BLaER1 treated with 17β-estradiol and CSF1 and Interleukin-3, amounts not matched to agents 10 nM and 100 nM (cell line): ENCODE results near the gene KCNK15.

Source experiments
- H3K27ac ChIP-seq, 11 experiments: shearing (Covaris generic); formaldehyde crosslinking; 2 replicates each; pipeline ENCODE4 v1.8.1; 2022
- H3K27me3 ChIP-seq, 11 experiments: shearing (Covaris generic); formaldehyde crosslinking; 2 replicates each; pipeline ENCODE4 v1.8.1; 2022
- H3K36me3 ChIP-seq, 11 experiments: shearing (Covaris generic); formaldehyde crosslinking; 2 replicates each; pipeline ENCODE4 v1.8.1; 2022
- H3K4me1 ChIP-seq, 10 experiments: shearing (Covaris generic); formaldehyde crosslinking; 2 replicates each; pipeline ENCODE4 v1.8.1; 2022
- H3K4me2 ChIP-seq, 11 experiments: shearing (Covaris generic); formaldehyde crosslinking; 2 replicates each; pipeline ENCODE4 v1.8.1; 2022
- H3K4me3 ChIP-seq, 10 experiments: shearing (Covaris generic); formaldehyde crosslinking; 2 replicates each; pipeline ENCODE4 v1.8.1; 2022
- H3K9ac ChIP-seq, 11 experiments: shearing (Covaris generic); formaldehyde crosslinking; 2 replicates each; pipeline ENCODE4 v1.8.1; 2022
- H3K9me3 ChIP-seq, 11 experiments: shearing (Covaris generic); formaldehyde crosslinking; replicated peaks in 1 of 11; 2 replicates each; pipeline ENCODE4 v1.8.1; 2022
- H4K20me1 ChIP-seq, 11 experiments: shearing (Covaris generic); formaldehyde crosslinking; 2 replicates each; pipeline ENCODE4 v1.8.1; 2022
- Cebpa-rat ChIP-seq, 11 experiments: shearing (Covaris generic); IDR thresholded peaks; 2 replicates each; pipeline ENCODE4 v1.8.1; 2022

The KCNK15 gene

DNA sequence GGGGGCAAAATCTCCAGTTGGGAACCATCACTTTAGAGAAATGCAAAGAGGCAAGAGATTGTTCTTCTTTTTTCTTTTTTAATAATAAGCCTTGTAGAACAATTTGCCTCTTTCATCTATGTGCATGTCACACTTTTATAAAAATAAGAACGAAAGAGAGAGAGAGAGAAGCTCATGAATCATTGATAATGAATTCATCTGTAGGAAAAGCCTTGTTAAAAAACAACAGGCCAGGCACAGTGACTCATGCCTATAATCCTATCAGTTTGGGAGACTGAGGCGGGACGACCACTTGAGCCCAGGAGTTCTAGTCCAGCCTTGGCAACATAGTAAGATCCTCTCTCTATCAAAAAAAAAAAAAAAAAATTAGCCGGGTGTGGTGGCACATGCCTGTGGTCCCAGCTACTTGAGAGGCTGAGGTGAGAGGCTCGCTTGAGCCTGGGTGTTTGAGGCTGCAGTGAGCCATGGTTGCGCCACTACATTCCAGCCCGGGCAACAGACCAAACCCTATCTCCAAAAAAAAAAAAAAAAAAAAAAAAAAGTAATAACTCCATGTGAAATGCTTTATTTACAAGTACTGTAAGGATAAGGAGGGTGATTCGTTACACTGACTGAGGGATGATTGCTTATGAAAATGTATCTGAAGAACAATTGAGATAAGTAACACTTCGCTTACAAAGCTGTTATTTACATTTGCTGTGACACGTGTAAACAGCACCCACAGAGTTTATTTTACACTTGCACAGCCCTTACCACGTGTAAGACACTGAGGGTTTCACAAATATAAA lies 24.5 kb upstream of the KCNK15 start:
- no peak overlapping the region for H3K4me3 ChIP-seq
- peaks cover 0 to 34% (median 21%) of the 10 kb centered on the region in 10 experiments; a peak in 16 of 20 replicates for H3K4me1 ChIP-seq
- H3K36me3 ChIP-seq: no peaks in the 10 kb centered on the region
- no peaks in the 10 kb centered on the region for H3K9me3 ChIP-seq
- peak overlapping the region in 7 of 11 experiments; percentile 6 to 53 (median 37); a peak in 10 of 22 replicates for H3K4me2 ChIP-seq
- TF ChIP-seq Cebpa-rat (IDR thresholded peaks at IDR 0.05): no peak
- no peak overlapping the region for H3K27ac ChIP-seq
- H3K9ac ChIP-seq: no peak overlapping the region
- H3K27me3 ChIP-seq: no peaks in the 10 kb centered on the region
- no peaks in the 10 kb centered on the region; a peak in 1 of 22 replicates for H4K20me1 ChIP-seq

DNA sequence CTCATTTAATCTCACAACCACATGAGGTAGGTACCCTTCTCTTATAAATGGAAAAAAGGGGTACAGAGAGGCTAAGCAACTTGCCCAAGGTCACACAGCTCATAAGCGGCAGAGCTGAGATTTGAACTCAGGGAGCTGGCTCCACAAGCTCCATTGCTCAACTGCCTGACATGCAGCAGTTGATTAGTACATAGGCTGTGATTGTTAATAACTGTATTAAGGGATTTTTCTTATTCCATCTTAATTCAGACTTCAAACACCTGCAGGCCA lies 23.9 kb upstream of the KCNK15 start:
- Histone ChIP-seq H3K36me3 (no peaks in the 10 kb centered on the region), H4K20me1 (no peaks in the 10 kb centered on the region; a peak in 1 of 22 replicates), H3K27ac (no peak overlapping the region), H3K4me3 (no peak overlapping the region), H3K4me2 (no peak overlapping the region), H3K4me1 (peaks cover 0 to 34% (median 21%) of the 10 kb centered on the region in 10 experiments; a peak in 16 of 20 replicates), H3K27me3 (no peaks in the 10 kb centered on the region), H3K9me3 (no peaks in the 10 kb centered on the region), H3K9ac (no peak overlapping the region)
- TF ChIP-seq Cebpa-rat (IDR thresholded peaks at IDR 0.05): no peak

DNA sequence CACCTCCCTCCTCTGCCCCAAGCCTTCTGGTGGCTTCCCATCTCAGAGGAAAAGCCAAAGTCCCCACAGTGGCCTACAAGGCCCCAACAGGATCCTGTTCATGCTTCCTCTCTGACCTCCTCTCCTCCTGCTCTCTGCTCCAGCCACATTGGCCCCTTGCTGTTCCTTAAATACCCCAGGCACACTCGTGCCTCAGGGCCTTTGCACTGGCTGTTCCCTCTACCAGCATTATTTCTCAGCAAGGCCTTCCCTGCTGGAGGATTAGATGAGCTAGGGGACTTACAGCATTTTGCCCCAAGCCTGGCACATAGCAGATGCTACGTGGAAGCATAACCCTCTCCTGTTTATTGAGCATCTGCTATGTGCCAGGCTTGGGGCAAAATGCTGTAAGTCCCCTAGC lies 22.7 kb upstream of the KCNK15 start:
- H3K4me2 ChIP-seq: peak overlapping the region in 7 of 11 experiments; percentile 40 to 59 (median 55); a peak in 8 of 22 replicates
- no peaks in the 10 kb centered on the region; a peak in 1 of 22 replicates for H4K20me1 ChIP-seq
- no peak overlapping the region for H3K4me3 ChIP-seq
- H3K27me3 ChIP-seq: no peaks in the 10 kb centered on the region
- peak overlapping the region in 4 of 11 experiments; percentile 16 to 51 (median 50); a peak in 3 of 22 replicates for H3K27ac ChIP-seq
- no peaks in the 10 kb centered on the region for H3K9me3 ChIP-seq
- no peak for TF ChIP-seq Cebpa-rat (IDR thresholded peaks at IDR 0.05)
- H3K9ac ChIP-seq: peak overlapping the region in 1 of 11 experiments; percentile 5; a peak in 1 of 22 replicates
- no peaks in the 10 kb centered on the region for H3K36me3 ChIP-seq
- H3K4me1 ChIP-seq: peaks cover 0 to 34% (median 21%) of the 10 kb centered on the region in 10 experiments; a peak in 16 of 20 replicates

DNA sequence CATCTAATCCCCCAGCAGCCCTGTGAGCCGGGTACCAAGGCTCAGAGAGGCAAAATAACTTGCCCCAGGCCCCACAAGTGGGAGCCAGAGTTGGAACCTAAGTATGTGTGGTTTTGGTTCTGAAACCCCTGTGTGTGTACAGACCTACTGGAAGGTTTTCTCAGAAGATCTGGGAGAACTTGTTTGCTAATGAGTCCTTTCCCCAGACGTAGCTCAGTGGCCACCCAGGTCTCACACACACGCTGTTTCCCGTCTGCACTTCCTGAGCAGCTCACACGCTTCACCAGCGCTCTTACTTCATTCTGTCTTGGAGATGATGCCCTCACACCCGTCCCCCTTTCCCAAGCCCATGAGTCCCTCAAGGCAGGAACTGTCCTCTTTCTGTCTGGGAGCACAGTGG lies 22.3 kb upstream of the KCNK15 start:
- Histone ChIP-seq H3K27me3 (no peaks in the 10 kb centered on the region), H3K4me3 (no peak overlapping the region), H3K9me3 (no peaks in the 10 kb centered on the region), H3K36me3 (no peaks in the 10 kb centered on the region), H3K9ac (peak overlapping the region in 4 of 11 experiments; percentile 3 to 31 (median 4); a peak in 1 of 22 replicates), H3K27ac (peak overlapping the region in 4 of 11 experiments; percentile 16 to 51 (median 50); a peak in 4 of 22 replicates), H3K4me1 (peaks cover 0 to 34% (median 21%) of the 10 kb centered on the region in 10 experiments; a peak in 16 of 20 replicates), H4K20me1 (no peaks in the 10 kb centered on the region; a peak in 1 of 22 replicates), H3K4me2 (peak overlapping the region in 10 of 11 experiments; percentile 1 to 59 (median 55); a peak in 19 of 22 replicates)
- peak in 2 of 11 experiments; percentile 15 to 59; a peak in 1 of 22 replicates for TF ChIP-seq Cebpa-rat (IDR thresholded peaks at IDR 0.05)

DNA sequence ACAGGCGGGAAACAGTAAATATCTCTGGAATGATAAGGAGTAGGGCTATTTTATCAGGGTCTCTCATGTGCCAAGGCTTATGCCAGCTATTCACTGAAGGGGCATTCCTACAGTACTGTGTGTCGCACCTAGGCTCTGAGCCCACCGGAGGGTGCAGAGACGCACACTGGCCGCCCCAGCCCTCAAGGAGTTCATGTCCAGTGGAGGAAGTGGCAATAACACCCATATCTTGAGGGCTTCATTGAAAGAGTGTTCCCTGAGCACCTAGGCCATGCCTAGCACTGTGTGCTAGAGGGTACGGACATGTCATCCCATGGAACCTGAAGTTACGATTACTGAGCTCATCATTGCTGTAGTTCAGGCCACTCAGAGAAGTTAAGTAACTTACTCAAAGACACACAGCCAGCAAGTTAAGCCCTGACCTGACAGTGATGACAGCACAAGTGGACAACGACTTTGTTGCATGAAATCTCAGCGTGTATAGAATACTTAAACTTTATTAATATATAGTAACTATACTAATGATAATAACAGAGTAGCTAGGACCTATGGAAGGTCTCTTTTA lies 21.8 kb upstream of the KCNK15 start:
- 0 out of 22 replicates have a peak, but pooled peaks of 1 of the 11 experiments have one; percentile 2 for TF ChIP-seq Cebpa-rat (IDR thresholded peaks at IDR 0.05)

DNA sequence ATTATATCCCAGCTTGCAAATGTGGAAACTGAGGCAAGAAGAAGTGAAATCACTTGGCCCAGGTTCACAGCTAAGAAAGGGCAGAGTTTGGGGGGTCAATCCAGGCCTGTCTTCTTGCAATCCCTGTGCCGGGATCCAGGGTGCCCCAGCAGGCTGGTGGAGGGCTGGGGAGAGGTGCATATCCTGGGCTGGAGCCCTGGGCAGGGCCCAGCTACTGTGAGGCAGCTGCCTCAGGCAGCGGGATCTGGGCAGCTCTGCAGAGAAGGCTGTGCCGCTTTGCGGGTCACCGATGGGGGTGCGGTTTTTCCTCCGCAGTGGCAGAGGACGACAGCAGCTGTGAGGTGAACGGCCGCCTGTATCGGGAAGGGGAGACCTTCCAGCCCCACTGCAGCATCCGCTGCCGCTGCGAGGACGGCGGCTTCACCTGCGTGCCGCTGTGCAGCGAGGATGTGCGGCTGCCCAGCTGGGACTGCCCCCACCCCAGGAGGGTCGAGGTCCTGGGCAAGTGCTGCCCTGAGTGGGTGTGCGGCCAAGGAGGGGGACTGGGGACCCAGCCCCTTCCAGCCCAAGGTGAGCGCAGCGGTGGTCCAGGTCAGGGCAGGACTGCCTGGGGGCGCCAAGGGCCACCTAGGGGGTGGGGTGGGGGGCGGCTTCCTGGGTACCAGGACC lies 21.1 kb upstream of the KCNK15 start:
- H3K4me2 ChIP-seq: no peak overlapping the region
- no peaks in the 10 kb centered on the region for H3K36me3 ChIP-seq
- TF ChIP-seq Cebpa-rat (IDR thresholded peaks at IDR 0.05): no peak
- peaks cover 0 to 34% (median 21%) of the 10 kb centered on the region in 10 experiments; a peak in 17 of 20 replicates for H3K4me1 ChIP-seq
- H3K4me3 ChIP-seq: no peak overlapping the region
- H3K9me3 ChIP-seq: no peaks in the 10 kb centered on the region
- H4K20me1 ChIP-seq: no peaks in the 10 kb centered on the region; a peak in 1 of 22 replicates
- H3K9ac ChIP-seq: no peak overlapping the region
- no peak overlapping the region for H3K27ac ChIP-seq
- no peaks in the 10 kb centered on the region for H3K27me3 ChIP-seq

More for the DNA sequence above, 21.8 kb upstream of the KCNK15 start:
- Histone ChIP-seq H3K4me2 (peak overlapping the region in 10 of 11 experiments; percentile 1 to 59 (median 55); a peak in 19 of 22 replicates), H3K36me3 (no peaks in the 10 kb centered on the region), H3K4me1 (peaks cover 0 to 34% (median 21%) of the 10 kb centered on the region in 10 experiments; a peak in 17 of 20 replicates), H4K20me1 (no peaks in the 10 kb centered on the region; a peak in 1 of 22 replicates), H3K27me3 (no peaks in the 10 kb centered on the region), H3K9ac (peak overlapping the region in 3 of 11 experiments; percentile 3 to 31 (median 4); a peak in 1 of 22 replicates), H3K9me3 (no peaks in the 10 kb centered on the region), H3K27ac (peak overlapping the region in 3 of 11 experiments; percentile 15 to 50 (median 49); a peak in 5 of 22 replicates), H3K4me3 (no peak overlapping the region)

DNA sequence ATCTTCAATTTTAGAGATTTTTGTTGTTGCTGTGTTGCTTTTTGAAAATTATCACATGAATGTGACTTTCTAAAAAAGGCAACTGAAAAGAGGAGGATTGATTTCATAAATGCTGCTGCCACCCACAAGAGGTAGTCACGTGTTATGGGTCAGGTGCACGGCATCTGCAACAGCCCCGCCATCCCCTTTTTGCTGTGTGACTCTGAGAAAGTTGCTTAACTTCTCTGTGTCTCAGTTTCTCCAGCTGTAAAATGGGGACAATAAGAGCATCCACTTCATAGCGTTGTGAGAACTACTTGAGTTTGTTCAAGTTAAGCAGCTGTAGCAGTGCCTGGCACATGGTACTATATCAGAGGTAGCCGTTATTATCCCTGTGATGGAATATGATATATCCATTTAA lies 19.8 kb upstream of the KCNK15 start:
- H3K27ac ChIP-seq: no peak overlapping the region
- H3K4me3 ChIP-seq: no peak overlapping the region
- H3K4me2 ChIP-seq: no peak overlapping the region
- peaks cover 0 to 24% (median 15%) of the 10 kb centered on the region in 10 experiments; a peak in 17 of 20 replicates for H3K4me1 ChIP-seq
- H3K36me3 ChIP-seq: no peaks in the 10 kb centered on the region
- no peak for TF ChIP-seq Cebpa-rat (IDR thresholded peaks at IDR 0.05)
- H3K9ac ChIP-seq: no peak overlapping the region
- H4K20me1 ChIP-seq: no peaks in the 10 kb centered on the region; a peak in 1 of 22 replicates
- H3K9me3 ChIP-seq: no peaks in the 10 kb centered on the region
- no peaks in the 10 kb centered on the region for H3K27me3 ChIP-seq

DNA sequence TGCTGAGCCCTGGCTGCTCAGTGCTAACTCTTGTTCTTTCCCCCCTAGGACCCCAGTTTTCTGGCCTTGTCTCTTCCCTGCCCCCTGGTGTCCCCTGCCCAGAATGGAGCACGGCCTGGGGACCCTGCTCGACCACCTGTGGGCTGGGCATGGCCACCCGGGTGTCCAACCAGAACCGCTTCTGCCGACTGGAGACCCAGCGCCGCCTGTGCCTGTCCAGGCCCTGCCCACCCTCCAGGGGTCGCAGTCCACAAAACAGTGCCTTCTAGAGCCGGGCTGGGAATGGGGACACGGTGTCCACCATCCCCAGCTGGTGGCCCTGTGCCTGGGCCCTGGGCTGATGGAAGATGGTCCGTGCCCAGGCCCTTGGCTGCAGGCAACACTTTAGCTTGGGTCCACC lies 18.6 kb upstream of the KCNK15 start:
- Histone ChIP-seq H3K9ac (no peak overlapping the region), H3K4me3 (no peak overlapping the region), H3K36me3 (no peaks in the 10 kb centered on the region), H3K27me3 (no peaks in the 10 kb centered on the region), H3K9me3 (no peaks in the 10 kb centered on the region), H3K27ac (no peak overlapping the region), H3K4me1 (peaks cover 0 to 20% (median 13%) of the 10 kb centered on the region in 10 experiments; a peak in 17 of 20 replicates), H3K4me2 (no peak overlapping the region), H4K20me1 (no peaks in the 10 kb centered on the region; a peak in 1 of 22 replicates)
- no peak for TF ChIP-seq Cebpa-rat (IDR thresholded peaks at IDR 0.05)

DNA sequence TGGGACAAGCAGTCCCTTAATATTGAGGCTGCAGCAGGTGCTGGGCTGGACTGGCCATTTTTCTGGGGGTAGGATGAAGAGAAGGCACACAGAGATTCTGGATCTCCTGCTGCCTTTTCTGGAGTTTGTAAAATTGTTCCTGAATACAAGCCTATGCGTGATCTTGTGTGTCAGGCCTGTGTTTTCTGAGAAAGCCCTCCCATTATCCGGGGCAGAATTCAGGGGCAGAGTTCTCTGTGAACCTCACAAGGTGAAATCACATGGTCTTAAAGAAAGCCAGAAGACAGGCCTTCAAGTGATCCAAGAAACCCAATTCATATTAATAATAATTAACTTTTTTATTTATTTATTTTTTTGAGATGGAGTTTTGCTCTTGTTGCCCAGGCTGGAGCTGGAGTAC lies 18.0 kb upstream of the KCNK15 start:
- TF ChIP-seq Cebpa-rat (IDR thresholded peaks at IDR 0.05): no peak
- H3K27ac ChIP-seq: no peak overlapping the region

More for the DNA sequence above, 18.0 kb upstream of the KCNK15 start:
- Histone ChIP-seq H3K9ac (no peak overlapping the region), H4K20me1 (no peaks in the 10 kb centered on the region; a peak in 1 of 22 replicates), H3K27me3 (no peaks in the 10 kb centered on the region), H3K4me2 (no peak overlapping the region), H3K4me1 (peaks cover 0 to 17% (median 13%) of the 10 kb centered on the region in 10 experiments; a peak in 17 of 20 replicates), H3K36me3 (no peaks in the 10 kb centered on the region), H3K9me3 (no peaks in the 10 kb centered on the region), H3K4me3 (no peak overlapping the region)
